HG02759 (cell line): ENCODE measurements around the gene MYO1C.
"Not testable (repeated sequence)": the region's sequence is repeated elsewhere in the genome, so short reads cannot be mapped to it uniquely, and the experiment has no call there.

ENCODE experiments used
- ATAC-seq: cut with Tn5 transposase; IDR thresholded peaks from one replicate; pipeline ENCODE4 v1.9.1; 2021; ENCODE audit warnings: mild to moderate bottlenecking, moderate library complexity; ENCODE audit not compliant: unreplicated experiment

The MYO1C gene

DNA sequence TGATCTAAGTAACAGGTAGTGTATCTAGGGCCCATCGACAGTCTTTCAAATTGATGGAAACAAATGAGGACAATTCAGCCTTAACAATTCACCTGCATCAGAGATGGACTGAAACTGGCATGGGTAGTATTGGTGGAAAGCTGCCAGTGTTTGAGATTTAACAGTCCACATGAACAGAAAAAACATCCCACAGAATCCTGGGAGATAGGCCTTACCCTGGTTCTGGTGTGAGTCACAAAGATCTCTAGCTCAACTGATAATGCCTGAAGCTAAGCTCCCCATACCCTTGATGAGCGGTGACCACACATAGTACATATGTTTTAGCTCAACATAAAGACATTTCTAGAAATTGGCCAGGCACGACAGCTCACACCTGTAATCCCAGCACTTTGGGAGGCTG is 58.3 kb downstream of the MYO1C start:
- ATAC-seq, result no peak

DNA sequence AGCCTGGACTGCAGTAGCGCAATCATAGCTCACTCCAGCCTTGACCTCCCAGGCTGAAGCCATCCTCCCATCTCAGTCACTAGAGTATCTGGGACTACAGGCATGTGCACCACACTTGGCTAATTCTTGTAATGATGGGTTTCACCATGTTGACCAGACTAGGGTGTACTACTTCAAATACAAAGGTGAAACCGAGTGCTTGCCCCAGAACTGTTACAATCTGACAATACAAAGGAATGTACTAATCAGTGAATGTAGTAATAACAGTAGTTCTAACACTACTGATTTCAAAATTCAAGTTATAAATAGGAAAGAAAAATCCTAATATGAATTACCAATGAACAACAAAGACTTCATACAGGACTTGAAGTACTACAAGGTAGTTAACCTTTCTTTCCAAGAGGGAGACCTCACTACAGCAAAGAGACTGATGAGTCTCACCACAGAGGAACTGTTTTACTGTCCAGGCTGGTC is 60.8 kb downstream of the MYO1C start:
- peak; percentile 59 for ATAC-seq

DNA sequence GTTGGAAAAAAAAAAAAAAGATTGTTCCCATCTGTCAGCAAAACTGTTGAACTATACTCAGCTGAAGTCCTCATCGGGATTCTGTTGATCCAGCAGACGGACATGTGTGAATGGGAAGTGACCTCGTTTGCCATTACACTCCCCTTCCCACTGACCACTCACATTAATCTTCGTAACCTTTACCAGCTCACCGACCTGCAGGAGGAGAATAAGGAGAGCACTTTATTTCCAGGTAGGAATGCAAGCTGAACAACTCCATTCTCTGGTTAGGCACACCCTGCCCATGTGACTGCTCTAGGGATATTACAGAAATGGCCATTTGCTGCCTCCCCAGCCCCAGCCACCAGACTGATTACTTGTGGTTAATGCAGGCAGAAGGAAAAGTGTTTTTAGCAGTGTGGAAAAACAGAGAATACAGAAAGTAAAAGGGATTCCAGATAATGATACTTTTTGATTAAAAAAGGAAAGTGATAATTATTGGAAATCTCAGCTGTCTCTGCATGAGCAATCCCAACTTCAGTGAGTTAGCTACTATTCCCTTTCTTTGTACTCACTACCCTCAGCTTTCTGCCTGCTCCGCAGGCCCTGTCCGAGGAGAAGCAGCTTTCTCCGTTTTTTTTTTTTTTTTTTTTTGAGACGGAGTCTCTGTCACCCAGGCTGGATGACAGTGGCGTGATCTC is 68.9 kb downstream of the MYO1C start:
- no peak for ATAC-seq

DNA sequence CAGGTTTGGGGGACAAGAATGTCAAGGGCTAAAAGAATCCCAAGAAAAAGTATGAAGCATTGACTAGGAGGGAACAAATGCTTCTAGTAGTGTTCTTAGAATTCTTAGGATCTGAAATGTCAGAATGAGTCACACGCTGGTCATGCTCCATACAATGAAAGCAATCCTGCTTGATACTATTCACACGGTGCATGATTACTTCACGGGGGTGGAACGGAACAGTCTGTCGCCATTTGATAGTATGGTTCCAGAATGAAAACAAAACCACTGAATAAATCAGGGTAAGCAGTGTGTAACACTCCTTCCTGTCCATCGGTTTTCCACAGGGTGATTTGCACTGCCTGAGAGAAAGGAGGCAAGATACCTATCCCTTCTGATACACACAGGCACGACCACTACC is 69.6 kb downstream of the MYO1C start:
- no peak for ATAC-seq

DNA sequence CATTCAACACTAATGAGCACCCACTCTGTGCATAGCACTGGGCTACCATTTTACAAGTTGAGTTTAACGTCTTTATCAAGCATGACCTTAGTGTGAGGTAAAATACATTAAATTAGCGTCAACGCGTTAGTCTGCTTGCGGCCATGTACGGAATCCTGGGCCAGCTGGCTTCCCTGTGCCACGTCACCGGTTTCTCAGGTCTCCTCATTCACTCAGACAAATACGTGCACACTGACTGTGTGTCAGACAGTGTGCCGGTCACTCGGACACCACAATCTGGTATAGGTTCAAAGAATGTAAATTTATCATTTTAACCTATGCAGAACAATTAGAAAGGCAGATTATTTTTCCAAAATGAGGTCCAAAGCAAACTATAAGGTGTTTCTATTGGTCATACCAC is 71.0 kb downstream of the MYO1C start:
- no peak for ATAC-seq

DNA sequence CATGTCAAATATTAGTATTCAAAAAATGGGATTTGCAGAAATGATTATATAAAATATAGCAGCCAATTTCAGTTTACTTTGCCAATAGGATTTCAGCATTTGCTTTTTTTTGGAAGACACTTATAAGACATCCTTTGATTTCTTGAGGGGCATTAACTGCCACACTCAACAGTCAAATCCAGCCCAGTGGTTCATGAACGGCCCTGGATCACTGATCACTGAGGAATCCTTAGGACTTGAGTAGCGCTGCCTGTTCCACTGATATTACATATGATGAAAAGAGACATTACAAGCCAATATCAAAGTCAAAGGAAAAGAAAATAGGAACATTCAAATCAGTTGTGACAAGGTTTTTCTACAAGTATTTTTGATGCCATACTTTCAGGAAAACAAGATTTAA is 71.5 kb downstream of the MYO1C start:
- no peak for ATAC-seq

DNA sequence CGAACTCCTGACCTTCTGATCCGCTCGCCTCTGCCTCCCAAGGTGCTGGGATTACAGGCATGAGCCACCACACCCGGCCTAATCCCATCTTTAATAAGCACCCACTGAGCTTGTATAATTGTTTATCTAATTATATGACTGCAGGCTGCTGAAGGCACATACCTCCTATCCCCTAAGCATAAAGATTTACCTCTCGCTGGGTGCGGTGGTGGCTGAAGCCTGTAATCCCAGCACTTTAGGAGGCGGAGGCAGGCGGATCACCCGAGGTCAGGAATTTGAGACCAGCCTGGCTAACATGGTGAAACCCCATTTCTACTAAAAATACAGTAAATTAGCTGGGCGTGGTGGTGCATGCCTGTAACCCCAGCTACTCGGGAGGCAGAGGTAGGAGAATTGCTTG is 72.3 kb downstream of the MYO1C start:
- ATAC-seq, result no peak

DNA sequence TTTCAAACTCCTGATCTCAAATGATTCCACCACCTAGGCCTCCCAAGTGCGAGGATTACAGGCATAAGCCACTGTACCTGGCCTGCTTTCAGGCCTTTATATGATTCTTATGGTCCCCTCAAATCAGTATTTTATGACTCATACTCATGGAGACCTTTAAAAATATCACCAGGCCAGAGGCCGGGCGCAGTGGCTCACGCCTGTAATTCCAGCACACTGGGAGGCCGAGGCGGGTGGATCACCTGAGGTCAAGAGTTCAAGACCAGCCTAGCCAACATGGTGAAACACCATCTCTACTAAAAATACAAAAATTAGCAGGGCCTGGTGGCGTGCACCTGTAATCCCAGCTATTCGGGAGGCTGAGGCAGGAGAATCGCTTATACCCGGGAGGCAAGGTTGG is 74.0 kb downstream of the MYO1C start:
- ATAC-seq, result not testable (repeated sequence)

DNA sequence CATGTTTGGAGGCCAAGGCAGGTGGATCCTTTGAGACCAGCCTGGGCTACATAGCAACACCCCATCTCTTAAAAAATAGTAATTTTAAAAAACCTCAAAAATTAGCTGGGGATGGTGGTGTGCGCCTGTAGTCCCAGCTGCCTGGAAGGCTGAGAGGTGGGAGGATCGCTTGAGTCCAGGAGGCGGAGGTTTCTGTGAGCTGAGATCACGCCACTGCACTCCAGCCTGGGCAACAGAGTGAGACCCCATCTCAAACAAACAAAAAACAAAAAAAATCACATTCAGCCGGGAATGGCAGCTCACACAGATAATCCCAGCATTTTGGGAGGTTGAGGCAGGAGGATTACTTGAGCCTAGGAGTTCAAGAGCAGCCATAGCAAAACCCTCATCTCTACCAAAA is 76.1 kb downstream of the MYO1C start:
- ATAC-seq, result no peak

DNA sequence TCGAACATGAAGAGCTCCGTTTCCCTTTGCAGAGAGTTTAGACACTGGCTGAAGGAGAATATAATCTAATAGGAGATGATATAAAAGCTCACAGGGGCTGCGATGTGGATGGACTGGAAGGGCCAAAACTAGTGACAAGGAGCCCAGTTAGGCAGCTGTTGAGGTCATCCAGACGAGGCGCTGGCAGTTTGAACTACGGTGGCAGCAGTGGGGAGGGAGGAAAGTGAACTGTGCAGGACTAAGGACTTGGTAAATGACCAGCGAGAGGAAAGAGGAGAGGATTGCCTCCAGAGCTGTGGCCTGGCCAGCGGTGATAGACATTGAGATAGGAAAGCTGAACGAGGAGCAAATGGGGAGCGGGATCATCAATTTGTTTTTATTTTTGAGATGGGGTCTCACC is 77.9 kb downstream of the MYO1C start:
- no peak for ATAC-seq
